Activated CD4-positive, alpha-beta memory T cell treated with anti-CD3 and anti-CD28 coated beads for 36 hours (primary cell): ENCODE results near the gene CTXND1. TPM values are rescaled to one million over a fixed set of nuclear protein-coding genes. Genes with fewer than 3 reads are reported as not detected.

Experiments used
- CTCF ChIA-PET: fragments of 350-600 bp; sonication (Branson Sonifier 250); formaldehyde crosslinking; loops from one replicate; lab custom pipeline; 2021; ENCODE audit warnings: antibody characterized with exemption, inconsistent platforms; lab: Charles Lee
- POLR2A ChIA-PET: fragments of 350-600 bp; sonication (Branson Sonifier 250); formaldehyde crosslinking; loops from one replicate; lab custom pipeline; 2021; ENCODE audit warnings: antibody characterized with exemption; lab: Charles Lee
- DNase-seq: peaks from one replicate; pipeline ENCODE4 v3.0.0-alpha.2; 2020
- H3K27ac Mint-ChIP-seq: one replicate; pipeline ENCODE4 v1.8.0; 2021; ENCODE audit warnings: mixed read lengths
- H3K27me3 Mint-ChIP-seq: one replicate; pipeline ENCODE4 v1.8.0; 2021; ENCODE audit warnings: mixed read lengths
- H3K36me3 Mint-ChIP-seq: one replicate; pipeline ENCODE4 v1.8.0; 2021; ENCODE audit warnings: mixed read lengths
- H3K4me1 Mint-ChIP-seq: one replicate; pipeline ENCODE4 v1.8.0; 2021; ENCODE audit warnings: low read depth, mixed read lengths
- H3K4me3 Mint-ChIP-seq: one replicate; pipeline ENCODE4 v1.8.0; 2021; ENCODE audit warnings: mild to moderate bottlenecking, mixed read lengths
- H3K9me3 Mint-ChIP-seq: one replicate; pipeline ENCODE4 v1.8.0; 2021; ENCODE audit warnings: mixed read lengths
- intact Hi-C: fragments of 100-400 bp; cut with micrococcal nuclease; formaldehyde crosslinking; loops from one replicate; pipeline ENCODE4 v1.15.1; 2023
- total RNA-seq, 2 experiments: library from RNA; stranded (reverse); gene quantifications; one replicate each; pipeline ENCODE4 v1.2.3, GENCODE V29; 2021

Gene CTXND1
- total RNA-seq, 2 experiments from 2014 or later, result not detected

DNA sequence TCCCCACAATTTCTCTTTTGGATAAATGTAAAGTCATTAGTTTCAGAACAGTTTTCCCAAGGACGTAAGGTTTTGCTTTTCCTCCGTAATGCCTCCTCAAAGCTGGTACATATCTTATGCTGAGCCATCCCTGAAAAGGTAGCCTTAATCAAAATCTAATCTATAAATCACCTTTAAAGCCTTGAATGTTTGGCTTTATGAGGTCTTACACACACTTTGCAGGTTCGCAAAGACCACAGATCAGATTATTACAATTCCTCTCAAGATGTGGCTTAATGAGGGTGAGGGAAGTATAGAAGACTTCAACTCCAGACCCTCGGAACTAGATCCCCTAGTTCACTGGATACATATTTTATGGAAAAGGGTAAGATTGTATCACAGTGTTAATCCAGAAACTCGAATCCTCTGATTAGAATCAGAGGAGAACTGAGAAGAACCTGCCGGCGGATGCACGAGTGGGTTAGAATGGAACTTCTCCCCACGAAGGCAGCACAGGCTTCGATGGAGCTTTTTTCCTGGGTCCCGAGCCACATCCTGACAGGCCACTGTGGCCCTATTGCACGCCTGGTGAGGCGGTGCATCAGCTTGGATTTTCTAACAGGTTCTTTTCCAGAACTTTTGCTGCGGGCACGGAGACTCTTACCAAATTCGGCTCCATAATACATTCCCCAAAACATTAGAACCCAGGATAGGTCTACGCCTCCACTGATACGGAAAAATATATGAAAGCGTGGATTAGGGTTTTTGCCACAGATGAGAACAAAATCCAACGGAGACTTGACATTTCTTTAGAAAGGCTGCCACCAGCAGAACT, 1.2 kb downstream of the CTXND1 start:
- no peaks in the 10 kb centered on the region for H3K9me3 Mint-ChIP-seq
- no peak overlapping the region for H3K27ac Mint-ChIP-seq
- intact Hi-C loops, result no loop called here
- no peak overlapping the region for H3K4me3 Mint-ChIP-seq
- ChIA-PET CTCF (no interaction called here), POLR2A (interaction anchor here (0.6 kb wide), 1 partner anchor 740 kb away, joined by 3 read pairs; no protein-coding TSS in a partner anchor)
- peaks cover 56% of the 10 kb centered on the region for H3K27me3 Mint-ChIP-seq
- no peaks in the 10 kb centered on the region for H3K36me3 Mint-ChIP-seq
- H3K4me1 Mint-ChIP-seq, result peaks cover 7% of the 10 kb centered on the region
- no peak for DNase-seq

GRCh38 chr15:80249973-80250372, 2.0 kb downstream of the CTXND1 start:
- ChIA-PET POLR2A (interaction anchor here (0.6 kb wide), 1 partner anchor 741 kb away, joined by 3 read pairs; no protein-coding TSS in a partner anchor), CTCF (no interaction called here)
- H3K36me3 Mint-ChIP-seq, result no peaks in the 10 kb centered on the region
- H3K4me1 Mint-ChIP-seq, result peaks cover 7% of the 10 kb centered on the region
- DNase-seq, result no peak
- peaks cover 56% of the 10 kb centered on the region for H3K27me3 Mint-ChIP-seq
- intact Hi-C loops, result no loop called here
- no peaks in the 10 kb centered on the region for H3K9me3 Mint-ChIP-seq
- H3K27ac Mint-ChIP-seq, result no peak overlapping the region
- H3K4me3 Mint-ChIP-seq, result no peak overlapping the region

DNA sequence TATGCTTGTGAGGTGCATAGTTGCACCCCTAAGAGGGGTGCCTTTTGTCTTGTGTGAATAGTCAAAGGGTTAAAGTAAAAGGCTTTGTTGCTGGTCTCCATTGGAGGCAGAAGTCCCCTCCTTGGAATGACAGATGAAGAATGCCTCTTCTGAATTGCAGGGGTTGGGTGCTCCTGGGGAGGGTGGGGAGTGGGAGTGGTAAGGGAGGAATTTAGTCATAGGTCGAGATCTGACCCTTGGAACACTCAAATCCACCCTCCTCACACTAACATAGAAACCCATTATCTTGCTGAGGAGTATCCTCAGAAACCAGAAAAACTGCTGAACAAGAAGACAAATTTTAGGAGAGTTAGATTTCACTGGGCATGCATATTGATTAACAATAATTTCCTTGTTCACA, 4.7 kb downstream of the CTXND1 start:
- CTCF ChIA-PET, result no interaction called here
- POLR2A ChIA-PET, result no interaction called here
- no peaks in the 10 kb centered on the region for H3K9me3 Mint-ChIP-seq
- no peaks in the 10 kb centered on the region for H3K36me3 Mint-ChIP-seq
- H3K4me1 Mint-ChIP-seq, result peaks cover 7% of the 10 kb centered on the region
- intact Hi-C loops, result no loop called here
- no peak overlapping the region for H3K4me3 Mint-ChIP-seq
- no peak for DNase-seq
- peaks cover 53% of the 10 kb centered on the region for H3K27me3 Mint-ChIP-seq
- no peak overlapping the region for H3K27ac Mint-ChIP-seq

- H3K27ac Mint-ChIP-seq, result no peak overlapping the region
- no peaks in the 10 kb centered on the region for H3K9me3 Mint-ChIP-seq
- CTCF ChIA-PET, result no interaction called here
- peaks cover 5% of the 10 kb centered on the region for H3K4me1 Mint-ChIP-seq
- intact Hi-C loops, result no loop called here
- POLR2A ChIA-PET, result no interaction called here
- DNase-seq, result no peak
- no peaks in the 10 kb centered on the region for H3K36me3 Mint-ChIP-seq
- no peak overlapping the region for H3K4me3 Mint-ChIP-seq
- H3K27me3 Mint-ChIP-seq, result peaks cover 57% of the 10 kb centered on the region
Observed at GRCh38 chr15:80246425-80246894, 5.6 kb downstream of the CTXND1 start.

DNA sequence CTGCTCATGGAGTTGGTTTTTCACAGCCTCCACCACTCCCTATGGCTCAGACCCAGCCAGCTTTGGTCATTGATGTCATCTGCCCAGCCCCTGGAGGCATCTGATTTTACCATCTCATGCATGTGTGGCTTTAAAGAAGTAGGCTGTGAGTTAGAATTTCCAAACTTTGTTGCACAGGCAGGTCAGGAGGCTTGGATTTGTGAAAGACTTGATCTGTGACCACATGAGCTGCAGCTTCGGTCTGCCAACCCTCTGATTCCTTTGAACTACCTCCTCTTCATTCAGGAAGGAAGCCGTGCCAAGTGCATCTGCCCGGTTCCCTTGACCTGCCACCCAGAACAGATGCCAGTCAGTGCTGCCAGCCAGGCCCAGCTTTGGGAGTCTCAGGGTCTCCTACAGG, 9.2 kb downstream of the CTXND1 start:
- intact Hi-C loops, result no loop called here
- Mint-ChIP-seq H3K4me1 (no peaks in the 10 kb centered on the region), H3K27me3 (peaks cover 39% of the 10 kb centered on the region), H3K4me3 (no peak overlapping the region), H3K36me3 (no peaks in the 10 kb centered on the region), H3K27ac (no peak overlapping the region), H3K9me3 (no peaks in the 10 kb centered on the region)
- ChIA-PET CTCF (no interaction called here), POLR2A (no interaction called here)
- DNase-seq, result no peak

DNA sequence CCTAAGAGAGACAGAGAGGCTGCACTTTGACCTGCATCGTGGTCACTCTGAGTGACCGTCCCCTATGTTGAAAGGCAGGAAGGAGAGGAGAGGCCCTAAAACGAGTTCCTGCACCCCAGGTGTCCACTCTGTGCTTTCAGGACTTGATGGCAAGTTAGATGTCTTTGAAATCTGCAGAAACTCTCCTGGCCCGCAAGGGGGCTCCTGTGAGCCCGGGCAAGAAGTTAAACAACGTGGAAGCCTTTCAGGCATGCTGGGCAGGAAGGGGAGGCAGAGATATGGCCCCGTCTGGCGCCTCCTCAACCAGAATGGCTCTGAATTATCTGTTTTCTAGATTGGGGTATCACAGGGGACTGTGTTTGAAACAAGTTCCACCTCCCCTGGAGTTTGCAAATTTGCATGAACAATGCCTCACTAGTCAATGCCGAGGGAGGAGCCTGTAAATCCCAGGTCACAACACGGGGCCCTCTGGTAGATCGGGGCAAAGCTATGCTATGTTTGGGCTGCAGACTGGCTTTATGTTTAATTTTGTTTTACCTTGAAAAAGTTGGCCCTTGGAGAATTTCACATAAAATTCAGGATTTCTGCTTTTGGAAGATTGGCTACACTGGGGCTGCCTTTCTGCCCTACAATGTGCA, 9.8 kb downstream of the CTXND1 start:
- Mint-ChIP-seq H3K27ac (no peak overlapping the region), H3K36me3 (no peaks in the 10 kb centered on the region), H3K4me1 (no peaks in the 10 kb centered on the region), H3K27me3 (peaks cover 35% of the 10 kb centered on the region), H3K4me3 (no peak overlapping the region), H3K9me3 (no peaks in the 10 kb centered on the region)
- CTCF ChIA-PET, result no interaction called here
- DNase-seq, result peak; percentile 38
- intact Hi-C loops, result no loop called here
- POLR2A ChIA-PET, result no interaction called here

GRCh38 chr15:80241508-80241907, 10.5 kb downstream of the CTXND1 start:
- DNase-seq, result no peak
- Mint-ChIP-seq H3K9me3 (no peaks in the 10 kb centered on the region), H3K4me3 (no peak overlapping the region), H3K27ac (no peak overlapping the region), H3K27me3 (peaks cover 31% of the 10 kb centered on the region), H3K4me1 (no peaks in the 10 kb centered on the region), H3K36me3 (no peaks in the 10 kb centered on the region)
- intact Hi-C loops, result no loop called here
- ChIA-PET CTCF (no interaction called here), POLR2A (no interaction called here)

- intact Hi-C loops, result no loop called here
- H3K9me3 Mint-ChIP-seq, result no peaks in the 10 kb centered on the region
- no peak overlapping the region for H3K4me3 Mint-ChIP-seq
- no peak overlapping the region for H3K27ac Mint-ChIP-seq
- no peak for DNase-seq
- no peaks in the 10 kb centered on the region for H3K36me3 Mint-ChIP-seq
- H3K4me1 Mint-ChIP-seq, result no peaks in the 10 kb centered on the region
- peaks cover 29% of the 10 kb centered on the region for H3K27me3 Mint-ChIP-seq
- CTCF ChIA-PET, result interaction anchor here (0.7 kb wide), 1 partner anchor 70 kb away, joined by 3 read pairs; no protein-coding TSS in a partner anchor
- POLR2A ChIA-PET, result no interaction called here
Observed at GRCh38 chr15:80240276-80240675, 11.7 kb downstream of the CTXND1 start.

DNA sequence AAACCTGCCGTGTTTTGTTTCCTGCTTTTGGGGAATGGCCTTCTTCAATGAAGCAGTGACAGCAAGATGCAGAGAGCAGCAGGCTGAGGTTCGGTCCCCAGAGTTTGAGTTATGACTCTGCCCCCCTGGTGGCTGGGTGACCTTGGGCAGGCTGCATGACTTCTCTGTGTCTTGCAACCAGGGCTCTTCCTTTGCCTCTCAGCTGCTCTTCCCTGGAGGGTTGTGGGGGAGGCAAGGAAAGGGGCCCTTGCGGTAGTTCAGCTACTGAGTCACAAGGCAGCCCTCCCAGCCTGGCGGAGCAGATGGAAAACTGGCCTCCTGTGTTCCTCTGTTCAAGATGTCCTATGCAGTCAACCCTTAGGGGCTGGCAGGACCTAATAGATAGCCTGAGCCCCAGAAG, 17.1 kb downstream of the CTXND1 start:
- H3K4me3 Mint-ChIP-seq, result no peak overlapping the region
- no peak overlapping the region for H3K27ac Mint-ChIP-seq
- ChIA-PET POLR2A (no interaction called here), CTCF (interaction anchor here (0.8 to 1.8 kb wide), 7 partner anchors 9 to 895 kb away, joined by 3 to 5 read pairs (median 3); no protein-coding TSS in a partner anchor)
- intact Hi-C loops, result no loop called here
- no peaks in the 10 kb centered on the region for H3K9me3 Mint-ChIP-seq
- H3K27me3 Mint-ChIP-seq, result peaks cover 12% of the 10 kb centered on the region
- no peaks in the 10 kb centered on the region for H3K4me1 Mint-ChIP-seq
- DNase-seq, result peak; percentile 64
- H3K36me3 Mint-ChIP-seq, result no peaks in the 10 kb centered on the region

DNA sequence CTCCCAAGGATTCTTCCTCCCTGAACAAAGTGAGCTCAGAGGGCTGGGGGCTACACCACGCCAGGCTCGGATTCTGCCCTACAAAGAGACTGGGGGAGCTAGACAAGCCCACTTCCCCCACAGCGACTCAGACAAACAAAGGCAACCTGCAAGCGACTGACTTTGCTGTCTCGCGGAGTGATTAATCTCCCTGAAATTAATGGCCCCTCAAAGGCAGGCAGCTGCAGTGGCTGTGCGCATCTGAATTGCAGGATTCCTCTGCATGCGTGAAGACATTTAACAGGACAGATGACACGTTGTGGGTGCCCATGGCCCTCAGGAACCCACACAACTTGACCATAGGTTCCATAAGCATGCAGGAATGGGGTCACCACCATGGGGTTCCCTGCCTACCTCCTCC, 18.4 kb downstream of the CTXND1 start:
- CTCF ChIA-PET, result no interaction called here
- no peak for DNase-seq
- Mint-ChIP-seq H3K27ac (no peak overlapping the region), H3K27me3 (peaks cover 19% of the 10 kb centered on the region), H3K4me3 (no peak overlapping the region), H3K4me1 (no peaks in the 10 kb centered on the region), H3K9me3 (no peaks in the 10 kb centered on the region), H3K36me3 (no peaks in the 10 kb centered on the region)
- intact Hi-C loops, result no loop called here
- POLR2A ChIA-PET, result no interaction called here

DNA sequence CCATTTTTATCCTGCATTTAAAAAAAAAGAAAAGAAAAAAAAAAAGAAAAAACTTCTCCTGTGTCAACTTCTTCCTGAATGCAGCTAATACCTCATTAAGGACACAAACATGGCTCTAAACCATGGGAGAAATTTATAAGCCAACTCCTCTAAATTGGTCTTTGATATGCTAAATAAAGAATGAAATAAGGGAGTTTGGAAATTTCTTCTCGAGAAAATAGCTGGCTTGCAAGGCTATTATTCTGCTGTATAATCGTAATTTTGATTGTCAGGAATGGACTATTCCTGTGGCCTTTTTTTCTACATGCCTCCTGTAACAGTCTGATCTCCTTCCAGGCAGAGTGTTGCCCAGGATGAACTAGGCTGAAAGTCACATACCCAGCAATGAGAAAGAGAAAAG, 20.6 kb downstream of the CTXND1 start:
- H3K4me1 Mint-ChIP-seq, result no peaks in the 10 kb centered on the region
- intact Hi-C loops, result no loop called here
- ChIA-PET POLR2A (no interaction called here), CTCF (no interaction called here)
- H3K9me3 Mint-ChIP-seq, result no peaks in the 10 kb centered on the region
- H3K27me3 Mint-ChIP-seq, result peaks cover 25% of the 10 kb centered on the region
- H3K4me3 Mint-ChIP-seq, result no peak overlapping the region
- H3K27ac Mint-ChIP-seq, result no peak overlapping the region
- H3K36me3 Mint-ChIP-seq, result no peaks in the 10 kb centered on the region
- no peak for DNase-seq

GRCh38 chr15:80228959-80229610, 22.9 kb downstream of the CTXND1 start:
- DNase-seq, result no peak
- no peaks in the 10 kb centered on the region for H3K4me1 Mint-ChIP-seq
- intact Hi-C loops, result no loop called here
- no peaks in the 10 kb centered on the region for H3K36me3 Mint-ChIP-seq
- POLR2A ChIA-PET, result no interaction called here
- no peak overlapping the region for H3K27ac Mint-ChIP-seq
- peaks cover 30% of the 10 kb centered on the region for H3K27me3 Mint-ChIP-seq
- CTCF ChIA-PET, result interaction anchor here (0.6 kb wide), 1 partner anchor 1038 kb away, joined by 3 read pairs; no protein-coding TSS in a partner anchor
- no peaks in the 10 kb centered on the region for H3K9me3 Mint-ChIP-seq
- H3K4me3 Mint-ChIP-seq, result no peak overlapping the region
